C1 segment of cervical spinal cord (tissue), 14 donors: ENCODE data around the gene CCDC110.

ENCODE experiments used
- DNase-seq, 14 donors: peaks; one replicate each; lab custom pipeline; 2025; lab: John Stamatoyannopoulos, UW

CCDC110 gene

DNA sequence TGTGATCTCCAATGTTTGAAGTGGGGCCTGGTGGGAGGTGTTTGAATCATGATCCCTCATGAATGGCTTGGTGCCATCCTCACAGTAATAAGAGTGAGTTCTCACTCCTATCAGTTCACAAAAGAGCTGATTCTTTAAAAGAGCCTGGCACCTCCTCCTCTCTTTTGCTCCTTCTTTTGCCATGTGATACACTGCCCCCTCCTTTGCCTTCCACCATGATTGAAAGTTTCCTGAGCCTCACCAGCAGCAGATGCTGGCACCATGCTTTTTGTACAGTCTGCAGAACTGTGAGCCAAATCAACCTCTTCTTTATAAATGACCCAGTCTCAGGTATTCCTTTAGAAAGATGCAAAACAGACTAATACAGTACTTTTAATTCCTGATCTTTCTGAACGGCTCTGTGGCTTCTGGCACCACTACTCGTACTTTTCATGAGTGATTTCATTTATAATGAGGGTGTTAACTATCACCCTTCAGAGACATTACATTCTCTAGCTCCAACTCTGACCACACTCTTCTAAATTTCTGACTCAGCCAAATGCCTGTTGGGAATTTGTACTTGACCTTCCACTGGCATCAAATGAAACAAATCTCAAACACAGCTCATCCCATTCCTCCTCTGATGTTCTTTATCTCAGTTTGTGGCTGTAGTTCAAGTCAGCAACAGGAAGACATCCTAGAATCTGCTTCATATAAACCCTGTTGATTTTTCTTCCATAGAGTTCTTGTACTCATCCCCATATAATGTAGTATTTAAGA, 50.0 kb downstream of the CCDC110 start:
- no peak for DNase-seq

DNA sequence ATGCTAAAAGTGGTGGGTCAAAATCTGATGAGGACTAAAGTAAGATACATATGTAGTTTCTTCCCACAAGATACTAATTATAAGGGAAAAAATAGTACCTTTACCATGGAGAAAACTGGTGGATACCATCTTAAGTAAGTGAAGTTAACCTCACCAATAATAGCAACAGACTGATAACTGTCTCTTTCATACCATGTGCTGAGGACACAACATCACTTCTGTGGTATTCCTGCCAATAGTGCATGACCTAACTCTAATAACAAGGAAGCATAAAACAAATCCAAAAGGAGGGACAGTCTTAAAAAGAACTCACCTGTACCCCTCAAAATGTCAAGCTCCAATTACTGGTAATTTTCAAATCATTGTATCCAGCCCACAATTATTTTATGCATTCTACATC, 54.6 kb downstream of the CCDC110 start:
- no peak for DNase-seq

DNA sequence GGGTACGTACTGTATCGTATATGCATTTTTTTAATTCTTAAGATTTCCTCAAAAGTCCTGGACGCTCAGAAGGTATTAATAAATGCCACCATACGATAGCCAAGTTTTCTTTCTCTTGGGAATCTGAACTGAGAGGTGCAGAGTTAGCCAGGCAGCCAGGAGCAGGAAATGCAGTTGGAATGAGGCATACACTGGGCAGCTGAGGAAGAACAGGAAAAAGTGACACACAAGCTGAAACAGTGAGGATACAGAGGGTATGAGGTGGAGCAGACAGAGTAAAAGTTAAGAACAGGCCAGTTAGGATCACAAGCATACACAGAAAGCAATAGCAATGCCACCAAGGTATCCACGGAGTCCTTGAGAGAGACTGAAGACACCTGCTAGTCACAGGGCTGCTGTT, 59.1 kb downstream of the CCDC110 start:
- no peak for DNase-seq

DNA sequence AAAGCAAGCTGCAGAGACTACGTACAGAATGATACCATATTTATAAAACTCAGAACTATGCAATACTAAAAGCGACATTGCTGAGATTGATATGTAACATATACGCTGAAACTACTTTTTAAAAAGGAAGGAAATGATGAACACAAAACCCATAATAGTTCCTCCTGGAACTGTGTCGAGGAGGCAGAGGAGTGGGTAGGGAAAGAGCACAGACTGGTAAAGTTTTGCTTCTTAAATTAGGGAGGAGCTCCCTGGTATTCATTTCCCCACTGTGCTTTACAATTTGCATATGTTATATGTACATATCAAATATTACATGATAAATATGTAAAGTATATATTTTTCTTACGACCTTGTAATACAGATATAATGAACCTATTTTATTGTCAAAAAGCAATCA, 59.7 kb downstream of the CCDC110 start:
- no peak for DNase-seq

DNA sequence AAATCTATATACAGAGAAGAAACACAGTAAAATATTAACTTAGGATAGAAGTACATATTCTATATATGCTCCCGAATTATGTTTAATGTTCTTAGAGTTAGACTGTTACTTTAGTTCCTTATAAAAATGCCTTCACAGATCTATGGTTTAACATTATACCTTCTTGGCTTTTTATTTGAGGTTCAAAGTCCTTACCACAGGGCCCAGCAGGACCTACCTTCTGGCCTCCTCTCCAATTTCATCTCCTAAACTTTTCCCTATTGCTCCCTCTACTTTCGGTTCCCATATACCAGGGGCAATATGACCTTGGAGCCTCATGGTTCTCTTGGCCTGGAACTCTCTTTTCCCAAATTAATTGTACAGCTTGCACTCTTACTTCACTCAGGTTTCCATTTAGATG, 63.1 kb downstream of the CCDC110 start:
- no peak for DNase-seq

DNA sequence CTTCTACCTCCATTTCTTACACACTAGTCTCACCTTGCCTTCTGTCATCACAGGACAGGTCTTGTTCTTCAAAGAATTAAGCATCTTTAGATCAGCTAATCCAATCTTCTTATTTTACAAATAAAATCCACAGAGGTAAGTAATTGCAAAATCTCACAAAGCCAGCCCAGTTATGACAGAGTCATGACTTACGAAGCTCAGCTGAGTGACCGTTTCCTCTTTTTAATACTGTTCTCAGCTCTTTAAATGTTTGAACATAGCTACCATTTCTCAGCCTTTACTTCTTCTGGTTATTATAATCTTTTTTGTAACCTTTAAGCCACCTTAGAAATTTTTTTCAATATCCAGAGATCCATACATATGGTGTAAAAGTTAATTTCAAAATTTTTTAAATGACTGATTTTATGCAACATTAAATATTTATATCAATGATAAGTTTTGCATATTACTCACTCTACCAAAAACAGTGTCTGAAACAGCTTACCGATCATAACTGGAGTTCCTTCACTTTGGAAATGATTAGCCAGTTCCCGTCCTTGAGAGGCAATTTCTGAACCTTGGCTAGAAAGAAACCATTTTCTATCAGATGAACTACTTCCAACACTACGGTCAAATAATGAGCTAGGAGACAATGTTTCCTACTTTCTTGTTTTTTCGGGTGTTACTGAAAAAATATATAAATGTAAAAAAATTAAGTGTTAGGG, 66.1 kb downstream of the CCDC110 start:
- DNase-seq = no peak

DNA sequence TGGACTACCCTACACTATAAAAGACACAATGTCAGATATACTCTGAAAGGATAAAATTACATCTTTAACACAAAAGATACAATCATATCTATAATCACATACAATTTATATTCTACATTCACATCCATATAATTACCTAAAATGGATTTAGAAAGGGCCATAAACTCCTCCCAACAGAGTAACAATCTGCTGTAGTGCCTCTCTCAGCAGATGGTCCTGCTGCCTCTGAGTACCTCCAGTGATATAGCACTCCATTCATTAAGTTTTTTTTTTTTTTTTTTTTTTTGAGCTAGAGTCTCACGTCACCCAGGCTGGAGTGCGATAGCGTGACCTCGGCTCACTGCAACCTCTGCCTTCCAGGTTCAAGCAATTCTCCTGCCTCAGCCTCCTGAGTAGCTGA, 67.5 kb downstream of the CCDC110 start:
- DNase-seq = peak in 1 of 14 donors; percentile 6

DNA sequence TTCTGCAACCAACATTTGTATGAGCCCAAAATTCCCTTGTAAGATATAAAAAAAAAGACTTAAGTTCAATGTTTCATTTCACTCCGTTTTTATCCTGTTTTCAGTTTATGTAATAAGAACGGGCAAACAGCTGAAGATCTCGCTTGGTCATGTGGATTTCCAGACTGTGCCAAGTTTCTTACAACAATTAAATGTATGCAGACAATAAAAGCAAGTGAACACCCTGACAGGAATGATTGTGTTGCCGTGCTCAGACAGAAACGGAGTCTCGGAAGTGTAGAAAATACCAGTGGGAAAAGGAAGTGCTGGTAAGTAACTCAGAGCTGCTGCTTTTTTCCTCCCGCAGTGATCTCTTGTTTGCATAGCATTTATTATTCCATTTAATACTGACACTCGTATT, 72.1 kb downstream of the CCDC110 start:
- DNase-seq = no peak

DNA sequence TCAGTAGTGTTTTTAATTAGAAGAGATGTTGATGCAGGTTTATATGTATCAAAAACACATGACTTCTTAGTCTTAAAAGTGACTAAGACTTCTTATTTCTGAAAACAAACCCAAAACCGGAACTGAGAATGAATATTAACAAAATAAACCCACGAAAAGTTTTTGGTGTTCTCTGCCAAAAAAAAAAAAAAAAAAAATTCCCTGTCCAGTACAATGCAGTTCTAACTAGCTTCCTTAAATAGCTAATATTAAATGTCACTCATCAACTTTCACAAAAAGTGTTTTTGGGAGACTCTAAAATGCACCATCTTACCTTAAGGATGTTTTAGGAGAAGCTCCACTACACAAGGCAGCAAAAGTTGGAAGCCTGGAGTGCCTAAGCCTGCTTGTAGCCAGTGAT, 72.9 kb downstream of the CCDC110 start:
- DNase-seq = no peak

DNA sequence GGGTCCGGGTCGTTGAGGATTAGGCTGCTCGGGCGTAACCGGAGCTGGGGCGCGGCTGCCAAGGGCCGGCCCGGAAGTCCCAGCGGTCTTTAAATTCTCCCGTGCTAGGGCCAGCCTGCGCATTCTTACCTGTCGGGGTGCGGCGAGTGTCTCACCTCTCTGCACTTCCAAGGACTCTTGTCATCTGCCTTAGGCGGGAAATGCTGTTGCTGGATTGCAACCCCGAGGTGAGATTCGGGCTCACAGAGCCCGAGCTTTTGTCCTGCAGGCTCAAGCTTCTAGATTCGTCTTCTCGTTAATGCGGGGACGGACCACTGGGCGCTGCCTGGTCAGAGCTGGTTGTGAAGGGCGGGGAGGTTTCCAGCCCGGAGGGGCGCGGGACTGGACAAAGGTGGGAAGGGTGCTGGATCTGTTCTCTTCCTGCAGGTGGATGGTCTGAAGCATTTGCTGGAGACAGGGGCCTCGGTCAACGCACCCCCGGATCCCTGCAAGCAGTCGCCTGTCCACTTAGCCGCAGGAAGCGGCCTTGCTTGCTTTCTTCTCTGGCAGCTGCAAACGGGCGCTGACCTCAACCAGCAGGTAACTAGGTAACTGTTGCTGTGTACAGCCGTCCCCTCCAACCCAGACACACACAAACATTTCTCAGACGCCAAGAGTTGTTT, 74.7 kb downstream of the CCDC110 start, which contains the start of gene ANKRD37:
TSS of gene ANKRD37 (plus strand) at position 118 of the 662 bp plus-strand sequence. CDS start at position 201, 83 bp downstream.
- peak in 8 of 14 donors; percentile 45 to 83 (median 70) for DNase-seq

DNA sequence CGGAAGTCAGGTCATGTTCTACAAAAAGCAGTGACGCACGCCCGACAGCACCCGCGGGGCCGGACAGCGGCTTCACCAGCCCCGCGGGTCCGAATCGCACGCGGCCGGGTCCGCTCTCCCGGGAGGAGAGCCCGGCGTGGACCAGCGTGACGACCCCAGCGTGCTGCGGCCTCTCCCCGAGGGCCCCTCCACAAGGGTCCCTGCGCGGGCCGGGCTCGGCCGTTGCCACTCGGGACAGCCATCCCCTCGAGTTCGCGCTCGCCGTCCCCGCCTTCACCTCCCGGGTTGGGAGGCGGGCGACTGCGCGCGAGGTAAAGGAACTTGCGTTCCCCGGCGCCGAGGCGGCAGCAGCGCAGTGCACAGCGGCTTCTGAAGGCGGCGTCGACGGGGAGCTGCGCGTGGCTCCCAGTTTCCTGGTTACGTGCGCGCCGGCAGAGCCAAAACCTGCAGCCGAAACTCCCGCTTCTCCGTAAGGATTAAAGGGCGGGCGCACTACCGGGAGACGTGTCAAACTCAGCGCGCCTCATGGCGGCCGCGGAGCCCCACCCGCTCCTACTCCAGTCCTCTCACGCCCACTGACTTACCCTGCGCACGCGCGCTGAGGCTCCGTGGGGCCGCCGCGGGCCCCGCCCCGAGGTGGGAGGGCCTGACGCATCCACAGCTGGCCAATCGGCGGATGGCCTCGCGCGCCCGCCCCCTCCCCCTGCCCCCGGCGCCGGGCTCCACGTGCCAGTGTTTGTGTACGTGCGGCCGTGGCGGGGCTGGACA, 75.4 kb downstream of the CCDC110 start:
- DNase-seq = peak; percentile 79 to 98 (median 95)

DNA sequence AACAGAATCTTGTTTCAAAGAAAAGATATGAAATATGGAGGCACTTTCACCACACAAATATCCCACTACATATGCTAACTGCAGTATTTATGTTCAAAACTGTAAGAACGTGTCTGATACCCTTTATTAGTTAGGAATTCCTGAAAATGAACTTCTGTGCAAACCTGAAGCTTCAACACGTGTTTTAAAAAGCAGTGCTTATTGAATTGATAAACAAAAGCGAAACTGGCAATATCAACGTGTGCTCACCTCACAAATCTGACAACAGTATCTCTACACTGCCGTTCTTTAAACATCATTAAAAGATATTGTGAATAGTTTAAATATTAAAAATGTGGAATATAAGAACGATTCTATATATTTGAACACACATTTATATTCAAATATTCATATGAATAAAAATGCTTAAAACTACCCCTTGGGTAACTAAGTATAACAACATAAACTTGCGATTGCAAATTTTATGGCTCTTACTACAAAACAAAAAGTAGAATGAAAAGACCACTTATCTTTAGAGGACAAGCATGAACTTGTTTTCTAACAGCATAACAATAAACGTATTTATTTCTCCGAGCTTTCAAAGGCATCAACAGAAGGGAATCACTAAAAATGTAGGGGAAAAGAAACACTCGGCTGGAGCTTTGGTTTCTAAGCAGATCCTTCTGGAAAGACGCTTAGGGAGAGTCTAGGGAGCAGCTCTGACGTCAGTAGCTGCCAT, 76.1 kb downstream of the CCDC110 start, which contains the start of gene LRP2BP:
TSS of gene LRP2BP (minus strand) at position 687 of the 718 bp plus-strand sequence. CDS start 17,738 bp downstream, outside the sequence.
- DNase-seq = no peak
